Loucy (cell line): ENCODE data around the gene NUP214.

ENCODE experiments used
- EZH2phosphoT487 ChIP-seq: fragments of 200-600 bp; IDR thresholded peaks from 2 replicates; pipeline ENCODE4 v1.6.1; 2018; ENCODE audit warnings: antibody characterized with exemption, mild to moderate bottlenecking, moderate library complexity, borderline replicate concordance
- TF ChIP-seq, protein P1 (sequence below): fragments of 200-600 bp; sonication (generic); conservative IDR thresholded peaks from 2 replicates; pipeline ENCODE4 v1.5.1; 2014; ENCODE audit warnings: mild to moderate bottlenecking, antibody characterized with exemption, low read length

DNA sequence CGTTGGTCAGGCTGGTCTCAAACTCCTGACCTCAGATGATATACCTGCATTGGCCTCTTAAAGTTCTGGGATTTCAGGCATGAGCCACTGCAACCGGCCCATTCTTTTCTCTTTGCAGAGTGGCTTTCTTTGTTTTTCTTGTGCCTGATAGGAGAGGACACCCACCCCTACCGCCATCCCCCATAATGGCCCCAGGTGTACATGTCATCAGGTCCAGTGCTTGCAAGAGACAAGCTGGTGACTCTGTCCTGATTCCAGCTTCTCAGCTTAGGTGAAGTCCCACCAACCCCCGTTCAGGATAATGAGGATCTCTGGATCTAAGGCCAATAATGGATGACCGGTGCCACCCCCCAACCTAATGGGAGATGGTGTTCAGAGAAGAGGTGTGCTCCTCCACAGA is 31.4 kb upstream of the NUP214 start:
- TF ChIP-seq, protein P1, sequence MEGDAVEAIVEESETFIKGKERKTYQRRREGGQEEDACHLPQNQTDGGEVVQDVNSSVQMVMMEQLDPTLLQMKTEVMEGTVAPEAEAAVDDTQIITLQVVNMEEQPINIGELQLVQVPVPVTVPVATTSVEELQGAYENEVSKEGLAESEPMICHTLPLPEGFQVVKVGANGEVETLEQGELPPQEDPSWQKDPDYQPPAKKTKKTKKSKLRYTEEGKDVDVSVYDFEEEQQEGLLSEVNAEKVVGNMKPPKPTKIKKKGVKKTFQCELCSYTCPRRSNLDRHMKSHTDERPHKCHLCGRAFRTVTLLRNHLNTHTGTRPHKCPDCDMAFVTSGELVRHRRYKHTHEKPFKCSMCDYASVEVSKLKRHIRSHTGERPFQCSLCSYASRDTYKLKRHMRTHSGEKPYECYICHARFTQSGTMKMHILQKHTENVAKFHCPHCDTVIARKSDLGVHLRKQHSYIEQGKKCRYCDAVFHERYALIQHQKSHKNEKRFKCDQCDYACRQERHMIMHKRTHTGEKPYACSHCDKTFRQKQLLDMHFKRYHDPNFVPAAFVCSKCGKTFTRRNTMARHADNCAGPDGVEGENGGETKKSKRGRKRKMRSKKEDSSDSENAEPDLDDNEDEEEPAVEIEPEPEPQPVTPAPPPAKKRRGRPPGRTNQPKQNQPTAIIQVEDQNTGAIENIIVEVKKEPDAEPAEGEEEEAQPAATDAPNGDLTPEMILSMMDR = no peak
- TF ChIP-seq EZH2phosphoT487 = no peak
